Measurements from ENCODE around the gene ATCAY. TPM values are rescaled to one million over a fixed set of nuclear protein-coding genes. Genes with fewer than 3 reads are reported as not detected.
"Not testable (repeated sequence)": the region's sequence is repeated elsewhere in the genome, so short reads cannot be mapped to it uniquely, and the experiment has no call there.

Gene ATCAY
- total RNA-seq, 2 experiments from 2014 or later = not detected

DNA sequence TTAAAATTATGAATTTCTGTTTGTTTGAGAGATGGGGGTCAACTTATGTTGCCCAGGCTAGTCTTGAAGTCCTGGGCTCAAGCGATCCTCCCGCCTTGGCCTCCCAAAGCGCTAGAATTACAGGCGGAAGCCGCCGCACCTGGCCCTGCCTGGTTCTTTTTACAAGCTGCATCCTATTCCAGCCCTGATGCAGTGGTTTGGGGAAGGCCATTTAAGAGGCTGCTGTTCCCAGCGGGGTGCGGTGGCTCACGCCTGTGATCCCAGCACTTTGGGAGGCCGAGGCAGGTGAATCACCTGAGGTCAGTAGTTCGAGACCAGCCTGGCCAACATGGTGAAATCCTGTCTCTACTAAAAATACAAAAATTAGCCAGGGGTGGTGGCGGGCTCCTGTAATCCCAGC, 87.5 kb downstream of the ATCAY start:
- H3K4me3 Mint-ChIP-seq; POLR2A ChIA-PET; H3K36me3 Mint-ChIP-seq; ATAC-seq (ENCODE audit: low read depth); H3K9me3 Mint-ChIP-seq; H3K27me3 Mint-ChIP-seq; H3K27ac Mint-ChIP-seq; DNase-seq: not testable (repeated sequence)
- H3K4me1 Mint-ChIP-seq = peaks cover 15% of the 10 kb centered on the region

GRCh38 chr19:3968556-3969434, 88.3 kb downstream of the ATCAY start:
- Mint-ChIP-seq H3K36me3 (peaks cover 6% of the 10 kb centered on the region), H3K4me3 (peak overlapping the region; percentile 89), H3K9me3 (no peaks in the 10 kb centered on the region), H3K27ac (no peak overlapping the region), H3K4me1 (peaks cover 15% of the 10 kb centered on the region), H3K27me3 (no peaks in the 10 kb centered on the region)
- DNase-seq = no peak
- no peak for ATAC-seq (ENCODE audit: low read depth)
- POLR2A ChIA-PET = interaction anchor here (0.7 to 1.6 kb wide), 3 partner anchors 10 to 39 kb away, joined by 3 to 11 read pairs (median 4); partner anchors contain the start of genes EEF2 and PIAS4

- DNase-seq = no peak
- Mint-ChIP-seq H3K4me1 (peaks cover 15% of the 10 kb centered on the region), H3K36me3 (peaks cover 6% of the 10 kb centered on the region), H3K4me3 (peak overlapping the region; percentile 89), H3K9me3 (no peaks in the 10 kb centered on the region), H3K27me3 (no peaks in the 10 kb centered on the region), H3K27ac (peak overlapping the region; percentile 82)
- ATAC-seq (ENCODE audit: low read depth) = no peak
- POLR2A ChIA-PET = interaction anchor here (0.6 to 1.6 kb wide), 3 partner anchors 9 to 224 kb away, joined by 3 to 11 read pairs (median 9); partner anchors contain the start of gene EEF2
Observed at GRCh38 chr19:3969435-3970312, 89.2 kb downstream of the ATCAY start.

DNA sequence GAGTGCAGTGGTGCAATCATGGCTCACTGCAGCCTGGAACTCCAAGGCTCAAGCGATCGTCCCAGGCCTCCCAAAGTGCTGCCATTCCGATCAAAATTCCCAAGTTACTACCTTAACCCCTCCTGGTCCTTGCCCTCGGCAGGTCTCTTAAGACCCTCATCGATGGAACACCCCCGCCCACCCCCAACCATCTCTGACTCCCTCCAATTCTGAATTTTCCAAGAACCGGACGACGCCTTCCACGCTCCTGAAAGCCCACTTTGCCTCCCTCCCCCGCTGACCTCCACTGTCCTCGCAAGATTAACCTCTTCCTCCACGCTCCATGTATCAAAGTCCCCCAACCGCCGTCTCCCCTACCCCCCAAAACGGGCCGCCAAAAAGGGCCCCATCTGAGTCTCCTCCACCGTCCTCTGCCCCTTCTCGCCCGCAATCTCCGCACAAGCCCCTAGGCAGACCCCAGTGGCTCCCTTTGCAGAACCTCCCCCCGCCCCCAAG, 89.9 kb downstream of the ATCAY start:
- Mint-ChIP-seq H3K27ac (peak overlapping the region; percentile 82), H3K9me3 (no peaks in the 10 kb centered on the region), H3K4me3 (peak overlapping the region; percentile 89), H3K4me1 (peaks cover 15% of the 10 kb centered on the region), H3K36me3 (peaks cover 6% of the 10 kb centered on the region), H3K27me3 (no peaks in the 10 kb centered on the region)
- POLR2A ChIA-PET = interaction anchor here (0.8 to 2.2 kb wide), 5 partner anchors 11 to 416 kb away, joined by 4 to 34 read pairs (median 6); partner anchors contain the start of gene EEF2
- DNase-seq (no peak), ATAC-seq (ENCODE audit: low read depth) (no peak)

GRCh38 chr19:3970808-3971598, 90.5 kb downstream of the ATCAY start, which contains the start of gene DAPK3:
DAPK3 (minus strand) TSS chr19:3971099; CDS start chr19:3969735, 1,364 bp downstream.
- DNase-seq (peak; percentile 94), ATAC-seq (ENCODE audit: low read depth) (peak; percentile 94)
- Mint-ChIP-seq H3K4me1 (peaks cover 15% of the 10 kb centered on the region), H3K36me3 (peaks cover 9% of the 10 kb centered on the region), H3K27me3 (no peaks in the 10 kb centered on the region), H3K9me3 (no peaks in the 10 kb centered on the region), H3K4me3 (peak within 1 kb of the TSS; percentile 89), H3K27ac (peak within 1 kb of the TSS; percentile 82)
- POLR2A ChIA-PET = interaction anchor here (0.6 to 2.2 kb wide), 8 partner anchors 11 to 417 kb away, joined by 3 to 34 read pairs (median 5); partner anchors contain the start of gene EEF2

- Mint-ChIP-seq H3K27ac (no peak overlapping the region), H3K27me3 (no peaks in the 10 kb centered on the region), H3K9me3 (no peaks in the 10 kb centered on the region), H3K4me1 (peaks cover 10% of the 10 kb centered on the region), H3K36me3 (peaks cover 11% of the 10 kb centered on the region), H3K4me3 (no peak overlapping the region)
- no peak for ATAC-seq (ENCODE audit: low read depth)
- no peak for DNase-seq
- POLR2A ChIA-PET = interaction anchor here (1.1 to 1.5 kb wide), 2 partner anchors 9 to 10 kb away, joined by 6 to 8 read pairs; partner anchors contain the start of gene EEF2
Observed at GRCh38 chr19:3975144-3975543, 94.7 kb downstream of the ATCAY start.

GRCh38 chr19:3975637-3976087, 95.2 kb downstream of the ATCAY start:
- Mint-ChIP-seq H3K27ac (no peak overlapping the region), H3K4me1 (peaks cover 9% of the 10 kb centered on the region), H3K27me3 (no peaks in the 10 kb centered on the region), H3K4me3 (no peak overlapping the region), H3K36me3 (peaks cover 11% of the 10 kb centered on the region), H3K9me3 (no peaks in the 10 kb centered on the region)
- no peak for DNase-seq
- POLR2A ChIA-PET = interaction anchor here (0.6 to 1.5 kb wide), 3 partner anchors 8 to 90 kb away, joined by 3 to 8 read pairs (median 6); partner anchors contain the start of gene EEF2
- ATAC-seq (ENCODE audit: low read depth) = no peak

DNA sequence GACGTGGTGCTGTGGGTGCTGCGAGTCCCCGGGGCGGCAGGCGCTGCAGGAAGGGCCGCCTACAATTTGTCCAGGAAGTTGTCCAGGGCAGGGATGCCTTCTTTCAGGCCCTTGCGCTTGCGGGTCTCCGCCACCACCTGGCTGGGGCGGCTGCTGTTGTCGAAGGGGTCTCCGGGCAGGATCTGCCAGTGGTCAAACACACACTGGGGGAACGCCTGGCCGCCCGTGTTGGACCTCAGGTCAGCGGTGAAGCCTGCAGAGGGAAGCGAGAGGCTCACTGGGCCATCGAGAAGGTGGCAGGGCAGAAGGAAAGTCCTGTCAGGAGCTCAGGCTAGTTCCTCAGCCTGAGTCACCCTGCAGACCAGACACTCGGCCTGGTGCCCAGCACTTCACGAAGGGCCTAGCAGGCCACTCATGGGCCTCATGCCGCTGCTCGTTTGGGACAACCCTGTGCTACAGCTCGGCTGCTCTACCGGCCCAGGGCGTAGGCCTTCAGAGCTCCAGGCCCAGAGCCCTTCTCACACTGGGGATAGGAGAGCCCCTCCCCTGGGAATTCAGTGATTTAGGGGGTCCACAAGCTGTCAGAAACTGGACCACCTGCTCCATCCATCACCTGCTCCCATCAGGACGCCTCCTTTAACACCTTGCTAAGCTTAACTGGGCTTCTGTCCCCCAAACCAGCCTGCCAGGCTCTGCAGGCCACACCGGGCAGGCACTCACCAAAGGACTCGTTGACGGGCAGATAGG, 96.2 kb downstream of the ATCAY start:
- no peak for ATAC-seq (ENCODE audit: low read depth)
- H3K9me3 Mint-ChIP-seq = no peaks in the 10 kb centered on the region
- H3K36me3 Mint-ChIP-seq = peaks cover 14% of the 10 kb centered on the region
- POLR2A ChIA-PET = interaction anchor here (1.1 to 1.3 kb wide), 2 partner anchors 9 to 11 kb away, joined by 3 to 7 read pairs; partner anchors contain the start of gene EEF2
- no peaks in the 10 kb centered on the region for H3K27me3 Mint-ChIP-seq
- H3K27ac Mint-ChIP-seq = no peak overlapping the region
- H3K4me3 Mint-ChIP-seq = no peak overlapping the region
- no peak for DNase-seq
- H3K4me1 Mint-ChIP-seq = peaks cover 6% of the 10 kb centered on the region

Small RNAs within 50 kb of the gene (microRNA-seq; reads per million reads assigned to microRNA genes)
- not detected for gene MIR637

Other genes with a start within 250 kb of the ATCAY start
- 10 to 100 TPM; 18.9 to 23.5 TPM for gene PIP5K1C, start 180.2 kb upstream of the ATCAY start, total RNA-seq
- gene TJP3, start 172.3 kb upstream of the ATCAY start, total RNA-seq = 1 to 10 TPM; 5.2 to 7.6 TPM
- 10 to 100 TPM; 54.5 to 61.9 TPM for gene APBA3, start 119.0 kb upstream of the ATCAY start, total RNA-seq
- 10 to 100 TPM; 68.9 to 73.9 TPM for gene MRPL54, start 118.0 kb upstream of the ATCAY start, total RNA-seq
- gene RAX2, start 108.5 kb upstream of the ATCAY start, total RNA-seq = not detected
- gene MATK, start 94.3 kb upstream of the ATCAY start, total RNA-seq = 10 to 100 TPM; 29.4 to 31.8 TPM
- gene ZFR2, start 11.6 kb upstream of the ATCAY start, total RNA-seq = under 1 TPM; 0.55 to 0.91 TPM
- not detected for gene NMRK2, start 52.4 kb downstream of the ATCAY start, total RNA-seq
- 10 to 100 TPM; 44.8 to 49.8 TPM for gene DAPK3, start 90.4 kb downstream of the ATCAY start, total RNA-seq
- 1,000 to 10,000 TPM; 1,510 to 1,513 TPM for gene EEF2, start 104.8 kb downstream of the ATCAY start, total RNA-seq
- 10 to 100 TPM; 32.1 to 38.3 TPM for gene PIAS4, start 127.1 kb downstream of the ATCAY start, total RNA-seq
- 10 to 100 TPM; 60.6 to 61.5 TPM for gene ZBTB7A, start 186.2 kb downstream of the ATCAY start, total RNA-seq
- gene MAP2K2, start 243.4 kb downstream of the ATCAY start, total RNA-seq = 100 to 1,000 TPM; 210 to 211 TPM

All from activated naive CD8-positive, alpha-beta T cell treated with anti-CD3 and anti-CD28 coated beads, Interleukin-2, amount 10 ng/mL, durations not matched to agents 7 days and 5 days (primary cell).